GM13976 (cell line): Measurements from ENCODE around the gene L3MBTL4.
A peak's percentile ranks its signal among the peaks of the same experiment; 100 is the strongest.
"Not testable (repeated sequence)": the region's sequence is repeated elsewhere in the genome, so short reads cannot be mapped to it uniquely, and the experiment has no call there.

Source experiments
- DNase-seq: peaks from one replicate; pipeline ENCODE4 v3.0.0; 2012; ENCODE audit warnings: low spot score
- CTCF ChIP-seq: IDR thresholded peaks from 2 replicates; pipeline ENCODE4 v1.5.1; 2012; ENCODE audit warnings: borderline replicate concordance, mild to moderate bottlenecking; ENCODE audit not compliant: insufficient read depth; ENCODE audit errors: extremely low read depth, missing control alignments, control extremely low read depth
- in situ Hi-C: fragments of 300-500 bp; cut with MboI; formaldehyde crosslinking; loops from one replicate; pipeline ENCODE4 v1.12.0; 2022; ENCODE audit warnings: low sequenced_read_pairs, mixed read lengths, inconsistent platforms; ENCODE audit not compliant: unreplicated experiment

The L3MBTL4 gene

GRCh38 chr18:6058941-6059340 is 355.8 kb downstream of the L3MBTL4 start:
- no peak for DNase-seq

GRCh38 chr18:6057604-6058003 is 357.1 kb downstream of the L3MBTL4 start:
- DNase-seq = no peak
- in situ Hi-C loops = no loop called here

More at GRCh38 chr18:6058941-6059340, 355.8 kb downstream of the L3MBTL4 start:
- in situ Hi-C loops = no loop called here
- TF ChIP-seq CTCF = no peak

GRCh38 chr18:6056171-6056910 is 358.4 kb downstream of the L3MBTL4 start:
- in situ Hi-C loops = no loop called here
- TF ChIP-seq CTCF = no peak
- peak; percentile 25 for DNase-seq

More at GRCh38 chr18:6057604-6058003, 357.1 kb downstream of the L3MBTL4 start:
- no peak for TF ChIP-seq CTCF

- no peak for TF ChIP-seq CTCF
- in situ Hi-C loops = no loop called here
- DNase-seq = no peak
Measured at GRCh38 chr18:6055711-6056110, 359.0 kb downstream of the L3MBTL4 start.

- no peak for DNase-seq
- in situ Hi-C loops = no loop called here
- no peak for TF ChIP-seq CTCF
Measured at GRCh38 chr18:6054256-6054842, 360.4 kb downstream of the L3MBTL4 start.

GRCh38 chr18:6052449-6052913 is 362.2 kb downstream of the L3MBTL4 start:
- in situ Hi-C loops = no loop called here
- no peak for DNase-seq
- no peak for TF ChIP-seq CTCF

GRCh38 chr18:6047596-6047995 is 367.1 kb downstream of the L3MBTL4 start:
- in situ Hi-C loops, DNase-seq: not testable (repeated sequence)
